ENCODE measurements around the gene PIBF1. TPM values are rescaled to one million over a fixed set of nuclear protein-coding genes. Genes with fewer than 3 reads are reported as not detected.
"Not testable (repeated sequence)": the region's sequence is repeated elsewhere in the genome, so short reads cannot be mapped to it uniquely, and the experiment has no call there.

Gene PIBF1
- total RNA-seq, 4 donors from 2014 or later = 11.4 to 21.1 (median 13.5) TPM

- intact Hi-C loops (cut with DNase I; ENCODE audit: low total_unique reads) = no loop called here
- TF ChIP-seq CTCF (IDR thresholded peaks at IDR 0.05) (no peak), POLR2A (IDR thresholded peaks at IDR 0.05) (no peak)
- H3K4me3 ChIP-seq (ENCODE audit: low read depth, poor library complexity, severe bottlenecking) = no peak overlapping the region
- DNase-seq (ENCODE audit: low spot score in 2 of 2) = no peak
Observed at GRCh38 chr13:72931311-72931710, 149.4 kb downstream of the PIBF1 start.

- H3K4me3 ChIP-seq (ENCODE audit: low read depth, poor library complexity, severe bottlenecking) = no peak overlapping the region
- WGBS, 2 donors = 90 to 94% methylated on average over 1 of the region's 1 CpG
- TF ChIP-seq POLR2A (IDR thresholded peaks at IDR 0.05) = no peak
- TF ChIP-seq CTCF (IDR thresholded peaks at IDR 0.05) = no peak
- no peak for DNase-seq (ENCODE audit: low spot score in 2 of 2)
- intact Hi-C loops (cut with DNase I; ENCODE audit: low total_unique reads) = no loop called here
Observed at GRCh38 chr13:72932250-72932649, 150.3 kb downstream of the PIBF1 start.

GRCh38 chr13:72946267-72946666 is 164.3 kb downstream of the PIBF1 start:
- H3K4me3 ChIP-seq (ENCODE audit: low read depth, poor library complexity, severe bottlenecking); intact Hi-C loops (cut with DNase I; ENCODE audit: low total_unique reads); DNase-seq (ENCODE audit: low spot score in 2 of 2): not testable (repeated sequence)
- WGBS, 2 donors = 96 to 98% methylated on average over 2 of the region's 2 CpGs

- no peak for TF ChIP-seq POLR2A (IDR thresholded peaks at IDR 0.05)
- TF ChIP-seq CTCF (IDR thresholded peaks at IDR 0.05) = no peak
- no peak overlapping the region for H3K4me3 ChIP-seq (ENCODE audit: low read depth, poor library complexity, severe bottlenecking)
- intact Hi-C loops (cut with DNase I; ENCODE audit: low total_unique reads) = no loop called here
- WGBS, 2 donors = 89 to 91% methylated on average over 1 of the region's 1 CpG
- DNase-seq (ENCODE audit: low spot score in 2 of 2) = no peak
Observed at GRCh38 chr13:72952529-72953141, 170.7 kb downstream of the PIBF1 start.

- DNase-seq (ENCODE audit: low spot score in 2 of 2) = no peak
- TF ChIP-seq POLR2A (IDR thresholded peaks at IDR 0.05) = no peak
- no peak for TF ChIP-seq CTCF (IDR thresholded peaks at IDR 0.05)
- intact Hi-C loops (cut with DNase I; ENCODE audit: low total_unique reads) = no loop called here
- no peak overlapping the region for H3K4me3 ChIP-seq (ENCODE audit: low read depth, poor library complexity, severe bottlenecking)
- WGBS, 2 donors = 73 to 86% methylated on average over 5 to 6 of the region's 6 CpGs
Observed at GRCh38 chr13:72953391-72953965, 171.5 kb downstream of the PIBF1 start.

- intact Hi-C loops (cut with DNase I; ENCODE audit: low total_unique reads) = no loop called here
- no peak for DNase-seq (ENCODE audit: low spot score in 2 of 2)
- no peak overlapping the region for H3K4me3 ChIP-seq (ENCODE audit: low read depth, poor library complexity, severe bottlenecking)
- TF ChIP-seq CTCF (IDR thresholded peaks at IDR 0.05) (no peak), POLR2A (IDR thresholded peaks at IDR 0.05) (no peak)
- WGBS, 2 donors = 62 to 67% methylated on average over 1 of the region's 1 CpG
Observed at GRCh38 chr13:72959643-72960042, 177.7 kb downstream of the PIBF1 start.

All from lower leg skin (tissue), 4 donors.